ENCODE measurements around the gene CTAGE1. TPM values are rescaled to one million over a fixed set of nuclear protein-coding genes. Genes with fewer than 3 reads are reported as not detected.

CTAGE1 gene
- not detected for polyA plus RNA-seq (2013, experiment 1 of 2)
- under 0.01 TPM for polyA plus RNA-seq (2013, experiment 2 of 2)

GRCh38 chr18:22417496-22418188, at the start of gene CTAGE1:
CTAGE1 (minus strand) TSS chr18:22417915; CDS start chr18:22417811, 104 bp downstream.
- Histone ChIP-seq H3K23ac (ENCODE audit: low read depth, low read length, poor library complexity) (no peak within 1 kb of the TSS), H4K91ac (ENCODE audit: low read depth, low read length, poor library complexity) (no peak within 1 kb of the TSS), H3K4me3 (ENCODE audit: low read length in 2 of 2) (no peak within 1 kb of the TSS), H2BK5ac (ENCODE audit: low read length) (no peak within 1 kb of the TSS), H2BK12ac (ENCODE audit: low read length) (no peak within 1 kb of the TSS), H3K27me3 (ENCODE audit: control insufficient read depth in 3 of 3, insufficient read depth in 3 of 3, low read depth in 1 of 3, low read length in 3 of 3) (no peaks in the 10 kb centered on the region), H2AFZ (ENCODE audit: low read length) (no peak within 1 kb of the TSS), H3K36me3 (replicated peaks in 1 of 2; ENCODE audit: control insufficient read depth in 2 of 2, insufficient read depth in 2 of 2, low read length in 2 of 2) (no peaks in the 10 kb centered on the region), H3K79me1 (ENCODE audit: low read depth, low read length) (no peaks in the 10 kb centered on the region), H3K4me1 (ENCODE audit: control insufficient read depth in 2 of 2, insufficient read depth in 1 of 2, low read depth in 1 of 2, low read length in 2 of 2) (no peaks in the 10 kb centered on the region), H3K27ac (replicated peaks; ENCODE audit: low read length) (no peak within 1 kb of the TSS), H3K4ac (ENCODE audit: low read length) (no peak within 1 kb of the TSS), H3K4me2 (ENCODE audit: insufficient read depth, low read length, poor library complexity, severe bottlenecking) (no peak within 1 kb of the TSS), H2AK5ac (ENCODE audit: low read depth, low read length) (no peak within 1 kb of the TSS), H2BK120ac (ENCODE audit: low read depth, low read length) (no peak within 1 kb of the TSS), H2BK15ac (ENCODE audit: low read length) (no peak within 1 kb of the TSS), H3K14ac (ENCODE audit: low read length) (no peak within 1 kb of the TSS), H3K18ac (ENCODE audit: low read length) (peak within 1 kb of the TSS; percentile 13), H3K9ac (ENCODE audit: low read depth, low read length, poor library complexity) (no peak within 1 kb of the TSS), H3K9me3 (replicated peaks in 1 of 2; ENCODE audit: control insufficient read depth in 2 of 2, insufficient read depth in 1 of 2, low read depth in 1 of 2, low read length in 2 of 2) (peaks cover 0 to 4% of the 10 kb centered on the region in 2 donors), H4K8ac (ENCODE audit: low read depth, low read length) (peak within 1 kb of the TSS; percentile 65)
- no peak for DNase-seq (ENCODE audit: low spot score)
- no CpG with 5 or more reads among the region's 24 CpGs for WGBS, 2 donors (ENCODE audit: extremely low coverage in 2 of 2, insufficient read length in 2 of 2, insufficient replicate concordance in 1 of 2)

- Histone ChIP-seq H3K4me3 (ENCODE audit: low read length in 2 of 2) (no peak overlapping the region), H3K27ac (replicated peaks; ENCODE audit: low read length) (no peak overlapping the region), H2AFZ (ENCODE audit: low read length) (no peak overlapping the region)
These were observed 49.1 kb upstream of the CTAGE1 start for GRCh38 chr18:22466608-22467395.

GRCh38 chr18:22465859-22466457, 48.2 kb upstream of the CTAGE1 start:
- H3K14ac ChIP-seq (ENCODE audit: low read length): no peak overlapping the region
- peaks cover 0 to 8% of the 10 kb centered on the region in 2 donors for H3K4me1 ChIP-seq (ENCODE audit: control insufficient read depth in 2 of 2, insufficient read depth in 1 of 2, low read depth in 1 of 2, low read length in 2 of 2)
- no peak overlapping the region for H2BK12ac ChIP-seq (ENCODE audit: low read length)
- H3K4me2 ChIP-seq (ENCODE audit: insufficient read depth, low read length, poor library complexity, severe bottlenecking): no peak overlapping the region
- H2AK5ac ChIP-seq (ENCODE audit: low read depth, low read length): no peak overlapping the region
- H3K23ac ChIP-seq (ENCODE audit: low read depth, low read length, poor library complexity): no peak overlapping the region
- H2BK5ac ChIP-seq (ENCODE audit: low read length): no peak overlapping the region
- H3K36me3 ChIP-seq (replicated peaks in 1 of 2; ENCODE audit: control insufficient read depth in 2 of 2, insufficient read depth in 2 of 2, low read length in 2 of 2): peaks cover 0 to 2% of the 10 kb centered on the region in 2 donors
- no peak overlapping the region for H3K4me3 ChIP-seq (ENCODE audit: low read length in 2 of 2)
- no peak overlapping the region for H3K18ac ChIP-seq (ENCODE audit: low read length)
- no peak overlapping the region for H2BK120ac ChIP-seq (ENCODE audit: low read depth, low read length)
- no peak overlapping the region for H2AFZ ChIP-seq (ENCODE audit: low read length)
- no peaks in the 10 kb centered on the region for H3K79me1 ChIP-seq (ENCODE audit: low read depth, low read length)
- no peak overlapping the region for H3K27ac ChIP-seq (replicated peaks; ENCODE audit: low read length)
- peaks cover 0 to 7% (median 0%) of the 10 kb centered on the region in 3 experiments for H3K27me3 ChIP-seq (ENCODE audit: control insufficient read depth in 3 of 3, insufficient read depth in 3 of 3, low read depth in 1 of 3, low read length in 3 of 3)
- no peak overlapping the region for H2BK15ac ChIP-seq (ENCODE audit: low read length)
- no peak overlapping the region for H3K9ac ChIP-seq (ENCODE audit: low read depth, low read length, poor library complexity)
- H4K91ac ChIP-seq (ENCODE audit: low read depth, low read length, poor library complexity): no peak overlapping the region
- no peak overlapping the region for H4K8ac ChIP-seq (ENCODE audit: low read depth, low read length)
- WGBS, 2 donors (ENCODE audit: extremely low coverage in 2 of 2, insufficient read length in 2 of 2, insufficient replicate concordance in 1 of 2): no CpG with 5 or more reads among the region's 3 CpGs
- no peak overlapping the region for H3K4ac ChIP-seq (ENCODE audit: low read length)
- DNase-seq (ENCODE audit: low spot score): no peak
- H3K9me3 ChIP-seq (replicated peaks in 1 of 2; ENCODE audit: control insufficient read depth in 2 of 2, insufficient read depth in 1 of 2, low read depth in 1 of 2, low read length in 2 of 2): no peaks in the 10 kb centered on the region

More at GRCh38 chr18:22466608-22467395, 49.1 kb upstream of the CTAGE1 start:
- no peak overlapping the region for H2AK5ac ChIP-seq (ENCODE audit: low read depth, low read length)
- DNase-seq (ENCODE audit: low spot score): no peak
- no peak overlapping the region for H3K4me2 ChIP-seq (ENCODE audit: insufficient read depth, low read length, poor library complexity, severe bottlenecking)
- WGBS, 2 donors (ENCODE audit: extremely low coverage in 2 of 2, insufficient read length in 2 of 2, insufficient replicate concordance in 1 of 2): no CpG with 5 or more reads among the region's 3 CpGs
- H2BK5ac ChIP-seq (ENCODE audit: low read length): no peak overlapping the region
- H3K4ac ChIP-seq (ENCODE audit: low read length): no peak overlapping the region
- no peak overlapping the region for H3K23ac ChIP-seq (ENCODE audit: low read depth, low read length, poor library complexity)
- no peak overlapping the region for H3K18ac ChIP-seq (ENCODE audit: low read length)
- no peak overlapping the region for H2BK15ac ChIP-seq (ENCODE audit: low read length)
- no peaks in the 10 kb centered on the region for H3K9me3 ChIP-seq (replicated peaks in 1 of 2; ENCODE audit: control insufficient read depth in 2 of 2, insufficient read depth in 1 of 2, low read depth in 1 of 2, low read length in 2 of 2)
- H4K8ac ChIP-seq (ENCODE audit: low read depth, low read length): no peak overlapping the region
- H3K79me1 ChIP-seq (ENCODE audit: low read depth, low read length): no peaks in the 10 kb centered on the region
- no peak overlapping the region for H4K91ac ChIP-seq (ENCODE audit: low read depth, low read length, poor library complexity)
- H3K27me3 ChIP-seq (ENCODE audit: control insufficient read depth in 3 of 3, insufficient read depth in 3 of 3, low read depth in 1 of 3, low read length in 3 of 3): peaks cover 0 to 13% (median 0%) of the 10 kb centered on the region in 3 experiments
- no peak overlapping the region for H2BK120ac ChIP-seq (ENCODE audit: low read depth, low read length)
- H3K4me1 ChIP-seq (ENCODE audit: control insufficient read depth in 2 of 2, insufficient read depth in 1 of 2, low read depth in 1 of 2, low read length in 2 of 2): peaks cover 0 to 12% of the 10 kb centered on the region in 2 donors
- H3K9ac ChIP-seq (ENCODE audit: low read depth, low read length, poor library complexity): no peak overlapping the region
- no peak overlapping the region for H2BK12ac ChIP-seq (ENCODE audit: low read length)
- H3K36me3 ChIP-seq (replicated peaks in 1 of 2; ENCODE audit: control insufficient read depth in 2 of 2, insufficient read depth in 2 of 2, low read length in 2 of 2): peaks cover 0 to 2% of the 10 kb centered on the region in 2 donors
- no peak overlapping the region for H3K14ac ChIP-seq (ENCODE audit: low read length)

GRCh38 chr18:22463076-22463475, 45.4 kb upstream of the CTAGE1 start:
- no peak overlapping the region for H3K9ac ChIP-seq (ENCODE audit: low read depth, low read length, poor library complexity)
- no peak for DNase-seq (ENCODE audit: low spot score)
- peak overlapping the region; percentile 70 for H3K18ac ChIP-seq (ENCODE audit: low read length)
- H2BK15ac ChIP-seq (ENCODE audit: low read length): no peak overlapping the region
- H3K4me2 ChIP-seq (ENCODE audit: insufficient read depth, low read length, poor library complexity, severe bottlenecking): no peak overlapping the region
- peaks cover 0 to 2% of the 10 kb centered on the region in 2 donors for H3K36me3 ChIP-seq (replicated peaks in 1 of 2; ENCODE audit: control insufficient read depth in 2 of 2, insufficient read depth in 2 of 2, low read length in 2 of 2)
- H3K23ac ChIP-seq (ENCODE audit: low read depth, low read length, poor library complexity): no peak overlapping the region
- H3K4me3 ChIP-seq (ENCODE audit: low read length in 2 of 2): peak overlapping the region in 1 of 2 donors; percentile 32
- H2AK5ac ChIP-seq (ENCODE audit: low read depth, low read length): no peak overlapping the region
- peak overlapping the region; percentile 92 for H2BK120ac ChIP-seq (ENCODE audit: low read depth, low read length)
- no peak overlapping the region for H3K14ac ChIP-seq (ENCODE audit: low read length)
- H3K27ac ChIP-seq (replicated peaks; ENCODE audit: low read length): no peak overlapping the region
- WGBS, 2 donors (ENCODE audit: extremely low coverage in 2 of 2, insufficient read length in 2 of 2, insufficient replicate concordance in 1 of 2): no CpG with 5 or more reads among the region's 5 CpGs
- no peak overlapping the region for H2BK5ac ChIP-seq (ENCODE audit: low read length)
- no peak overlapping the region for H3K4ac ChIP-seq (ENCODE audit: low read length)
- peaks cover 0 to 8% of the 10 kb centered on the region in 2 donors for H3K4me1 ChIP-seq (ENCODE audit: control insufficient read depth in 2 of 2, insufficient read depth in 1 of 2, low read depth in 1 of 2, low read length in 2 of 2)
- no peaks in the 10 kb centered on the region for H3K79me1 ChIP-seq (ENCODE audit: low read depth, low read length)
- no peak overlapping the region for H4K91ac ChIP-seq (ENCODE audit: low read depth, low read length, poor library complexity)
- peak overlapping the region; percentile 23 for H4K8ac ChIP-seq (ENCODE audit: low read depth, low read length)
- H2BK12ac ChIP-seq (ENCODE audit: low read length): no peak overlapping the region
- H2AFZ ChIP-seq (ENCODE audit: low read length): no peak overlapping the region
- H3K27me3 ChIP-seq (ENCODE audit: control insufficient read depth in 3 of 3, insufficient read depth in 3 of 3, low read depth in 1 of 3, low read length in 3 of 3): no peaks in the 10 kb centered on the region
- no peaks in the 10 kb centered on the region for H3K9me3 ChIP-seq (replicated peaks in 1 of 2; ENCODE audit: control insufficient read depth in 2 of 2, insufficient read depth in 1 of 2, low read depth in 1 of 2, low read length in 2 of 2)
